K562 (cell line): ENCODE results near the gene MED29. TPM values are rescaled to one million over a fixed set of nuclear protein-coding genes. Genes with fewer than 3 reads are reported as not detected.

Experiments
- CBX1 ChIP-seq: sonication (generic); IDR thresholded peaks from 2 replicates; pipeline ENCODE4 v1.6.1; 2016; ENCODE audit warnings: antibody characterized with exemption, low read depth, mild to moderate bottlenecking
- CREB1 ChIP-seq, 2 experiments: sonication (generic) in 1 of 2; formaldehyde crosslinking in 1 of 2; IDR thresholded peaks; 2 replicates each; pipeline versions ENCODE4 v1.6.1 to v1.8.0; 2012 to 2022; ENCODE audit warnings: inconsistent platforms in 1 of 2, mild to moderate bottlenecking in 1 of 2, missing genetic modification reagents in 1 of 2, moderate library complexity in 1 of 2
- EGR1 ChIP-seq: fragments of 450-650 bp; conservative IDR thresholded peaks from 2 replicates; pipeline ENCODE4 v1.6.1; 2017; ENCODE audit warnings: mild to moderate bottlenecking
- FOXK1 ChIP-seq: sonication (generic); formaldehyde crosslinking; IDR thresholded peaks from 2 replicates; pipeline ENCODE4 v1.8.0; 2022; ENCODE audit warnings: missing genetic modification reagents, mild to moderate bottlenecking, borderline replicate concordance
- GTF3C2 ChIP-seq: IDR thresholded peaks from 3 replicates; pipeline ENCODE4 v1.6.1; 2011; ENCODE audit warnings: borderline replicate concordance, mild to moderate bottlenecking, moderate library complexity; ENCODE audit not compliant: insufficient read length; ENCODE audit errors: extremely low read depth
- HDAC1 ChIP-seq, 2 experiments: fragments of 450-650 bp; IDR thresholded peaks; 2 replicates each; pipeline ENCODE4 v1.6.1; 2016 to 2017; ENCODE audit warnings: inconsistent platforms in 1 of 2, mild to moderate bottlenecking in 1 of 2, moderate library complexity in 1 of 2
- JUNB ChIP-seq: fragments of 450-650 bp; formaldehyde crosslinking; conservative IDR thresholded peaks from 2 replicates; pipeline ENCODE4 v1.4.0; 2020; ENCODE audit warnings: mild to moderate bottlenecking
- MAFK ChIP-seq: IDR thresholded peaks from 2 replicates; pipeline ENCODE4 v1.6.1; 2011; ENCODE audit warnings: low read length, improper control_type of control experiment
- MXD1 ChIP-seq: fragments of 250-450 bp; sonication (Bioruptor Pico); IDR thresholded peaks from 2 replicates; pipeline ENCODE4 v1.8.0; 2021; ENCODE audit warnings: borderline replicate concordance, mild to moderate bottlenecking, moderate library complexity; ENCODE audit not compliant: poor library complexity, severe bottlenecking
- PBX2 ChIP-seq, 2 experiments: IDR thresholded peaks in 1 of 2; conservative IDR thresholded peaks in 1 of 2; 2 replicates each; pipeline ENCODE4 v1.6.1; 2016; ENCODE audit warnings: low read depth in 2 of 2, mild to moderate bottlenecking in 1 of 2, missing compliant biosample characterization in 1 of 2, missing genetic modification characterization in 1 of 2, moderate library complexity in 1 of 2
- PRMT5 ChIP-seq: sonication (generic); formaldehyde crosslinking; IDR thresholded peaks from 2 replicates; pipeline ENCODE4 v1.5.0; 2020; ENCODE audit warnings: missing genetic modification reagents
- SMC3 ChIP-seq: conservative IDR thresholded peaks from 2 replicates; pipeline ENCODE4 v1.6.1; 2011; ENCODE audit warnings: low read depth, low read length, improper control_type of control experiment; ENCODE audit not compliant: insufficient read depth
- STAG1 ChIP-seq: sonication (generic); formaldehyde crosslinking; IDR thresholded peaks from 2 replicates; pipeline ENCODE4 v1.5.0; 2020; ENCODE audit warnings: missing genetic modification reagents, borderline replicate concordance
- TBP ChIP-seq: optimal IDR thresholded peaks from 2 replicates; pipeline ENCODE3; 2011; ENCODE audit warnings: low read depth, low read length, improper control_type of control experiment
- THAP7 ChIP-seq: fragments of 250-450 bp; sonication (Bioruptor Pico); IDR thresholded peaks from 2 replicates; pipeline ENCODE4 v1.5.0; 2021
- U2AF2 ChIP-seq: fragments of 200-400 bp; formaldehyde crosslinking; optimal IDR thresholded peaks from 2 replicates; pipeline ENCODE3; 2017; ENCODE audit warnings: low read depth, mild to moderate bottlenecking, low read length
- ZEB2 ChIP-seq: fragments of 450-650 bp; IDR thresholded peaks from 2 replicates; pipeline ENCODE4 v1.6.1; 2016
- ZNF589 ChIP-seq: fragments of 200-800 bp; sonication (Bioruptor generic); IDR thresholded peaks from 2 replicates; pipeline ENCODE4 v1.6.1; 2016; ENCODE audit warnings: low read depth, missing genetic modification characterization, missing compliant biosample characterization
- ZNF707 ChIP-seq: fragments of 250-450 bp; sonication (Bioruptor Pico); conservative IDR thresholded peaks from 2 replicates; pipeline ENCODE4 v1.8.0; 2022; ENCODE audit warnings: inconsistent platforms, mild to moderate bottlenecking, moderate library complexity
- ZNF75A ChIP-seq: fragments of 450-650 bp; formaldehyde crosslinking; IDR thresholded peaks from 2 replicates; pipeline ENCODE4 v1.4.0; 2020; ENCODE audit warnings: mild to moderate bottlenecking
- polyA plus RNA-seq, 8 experiments: library from polyadenylated mRNA; depleted of rRNA in 4 of 8; stranded (reverse) in 5 of 8; unstranded in 3 of 8; fragments of >200 nt; fragmentation: Nextera tagmentation in 2 of 8; fragmentation: Illumina TruSeq in 1 of 8; extraction: Ambion mirVana in 2 of 8; extraction: Trizol in 1 of 8; gene quantifications; 2 replicates each; pipeline versions ENCODE4 v1.2.1 to v1.2.3, GENCODE V29; 2011 to 2014; ENCODE audit warnings: inconsistent platforms in 1 of 8, missing spikeins in 1 of 8
- total RNA-seq, 7 experiments: library from RNA; depleted of rRNA in 6 of 7; stranded (reverse); fragments of >200 nt in 6 of 7; fragmentation: Illumina TruSeq in 2 of 7; extraction: Trizol in 2 of 7; gene quantifications; 2 replicates each; pipeline versions ENCODE4 v1.2.1 to v1.2.3, GENCODE V29; 2011 to 2021; ENCODE audit warnings: low replicate concordance in 1 of 7

MED29 gene
- total and polyA plus RNA-seq, 9 of the 15 experiments (the other 6 are each of a cell fraction or from before 2014, with no cell fraction given) = 1.8 to 22.6 (median 12.4) TPM

GRCh38 chr19:39411832-39412099 is 20.6 kb downstream of the MED29 start (continued):
- no peak for TF ChIP-seq GTF3C2
- no peak for TF ChIP-seq ZNF707 (CRISPR knock-in tag)
- no peak for TF ChIP-seq TBP
- TF ChIP-seq PBX2 (CRISPR knock-in tag; IDR thresholded peaks at IDR 0.05; ENCODE audit: low read depth) = no peak
- no peak for TF ChIP-seq PBX2 (tag; conservative IDR thresholded peaks at IDR 0.05; ENCODE audit: low read depth)
- TF ChIP-seq SMC3 = peak; percentile 96
- no peak for TF ChIP-seq PRMT5
- TF ChIP-seq ZNF589 = no peak
- no peak for TF ChIP-seq THAP7 (CRISPR knock-in tag)
- TF ChIP-seq HDAC1 (IDR thresholded peaks at IDR 0.05) = no peak
- TF ChIP-seq JUNB (CRISPR knock-in tag) = no peak
- TF ChIP-seq CBX1 = no peak
- TF ChIP-seq ZNF75A = no peak
- TF ChIP-seq MXD1 = no peak
- no peak for TF ChIP-seq FOXK1
- 0 out of 2 replicates have a peak, but pooled peaks have one; percentile 17 for TF ChIP-seq ZEB2
- no peak for TF ChIP-seq EGR1
- TF ChIP-seq U2AF2 = no peak
- no peak for TF ChIP-seq CREB1 (IDR thresholded peaks at IDR 0.05)
- TF ChIP-seq CREB1 (CRISPR knock-in tag; IDR thresholded peaks at IDR 0.05) = no peak
- peak; percentile 52; the same call in 1 of the 2 replicates for TF ChIP-seq STAG1 (CRISPR knock-in tag)
- no peak for TF ChIP-seq MAFK
